Measurements from ENCODE around the gene KLF7.
"Not testable (repeated sequence)": the region's sequence is repeated elsewhere in the genome, so short reads cannot be mapped to it uniquely, and the experiment has no call there.

KLF7 gene

DNA sequence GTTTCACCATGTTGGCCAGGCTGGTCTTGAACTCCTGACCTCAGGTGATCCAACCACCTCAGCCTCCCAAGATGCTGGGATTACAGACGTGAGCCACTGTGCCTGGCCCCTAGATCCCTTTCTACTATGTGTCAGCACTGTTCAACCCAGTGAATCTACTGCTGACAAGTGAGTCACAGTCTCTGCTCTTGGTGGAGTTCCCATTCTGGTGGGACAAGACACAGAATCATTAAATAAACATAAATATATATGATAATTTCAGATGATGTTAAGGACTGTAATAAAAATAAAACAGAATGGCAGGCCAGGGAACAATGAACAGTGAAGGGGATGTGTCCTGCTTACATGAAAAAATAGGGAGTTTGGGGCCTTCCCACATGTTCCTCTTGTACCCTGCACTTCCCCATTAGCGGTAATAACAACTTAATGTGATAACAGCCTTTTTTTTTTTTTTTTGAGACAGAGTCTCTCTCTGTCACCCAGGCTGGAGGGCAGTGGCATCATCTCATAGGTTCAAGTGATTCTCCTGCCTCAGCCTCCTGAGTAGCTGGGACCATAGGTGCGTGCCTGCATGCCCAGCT, 114.3 kb downstream of the KLF7 start:
- no peak for DNase-seq

DNA sequence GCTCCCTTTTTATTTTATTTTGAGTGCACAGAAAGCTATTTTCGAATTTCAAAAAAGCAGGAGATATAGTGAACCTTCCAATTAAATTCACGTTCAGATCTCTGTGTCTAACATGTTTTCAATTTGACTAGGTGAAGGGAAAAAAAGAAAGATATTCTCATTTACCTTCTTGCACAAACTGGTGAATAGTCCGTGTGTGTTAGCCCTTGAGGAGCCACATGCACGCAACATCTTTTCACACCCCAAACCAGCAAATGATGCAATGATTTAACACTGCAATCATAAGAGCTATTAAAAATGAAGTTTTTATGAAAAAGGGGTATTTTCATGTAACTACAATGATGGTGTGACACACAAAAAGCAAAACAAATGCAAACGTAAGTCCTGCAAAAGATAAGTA, 116.6 kb downstream of the KLF7 start:
- no peak for DNase-seq

DNA sequence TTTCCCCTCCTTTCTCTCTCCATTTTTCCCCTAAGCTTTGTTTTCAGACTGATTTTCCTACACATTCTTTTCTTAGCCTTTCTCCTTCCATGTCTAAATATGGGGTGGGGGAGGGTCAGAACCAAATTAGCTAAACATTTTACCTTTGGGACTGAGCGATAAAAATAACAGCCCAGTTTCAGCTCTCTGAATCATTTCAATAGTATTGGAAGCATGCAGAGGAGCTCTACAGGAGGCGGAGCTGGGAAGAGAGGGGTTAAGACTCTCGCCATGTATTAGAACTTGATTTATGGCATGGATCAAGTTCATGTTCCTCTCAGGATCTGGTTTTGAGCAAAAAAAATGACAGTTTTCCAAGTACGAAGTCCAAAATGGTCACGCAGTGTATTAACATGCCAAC, 117.3 kb downstream of the KLF7 start:
- no peak for DNase-seq

DNA sequence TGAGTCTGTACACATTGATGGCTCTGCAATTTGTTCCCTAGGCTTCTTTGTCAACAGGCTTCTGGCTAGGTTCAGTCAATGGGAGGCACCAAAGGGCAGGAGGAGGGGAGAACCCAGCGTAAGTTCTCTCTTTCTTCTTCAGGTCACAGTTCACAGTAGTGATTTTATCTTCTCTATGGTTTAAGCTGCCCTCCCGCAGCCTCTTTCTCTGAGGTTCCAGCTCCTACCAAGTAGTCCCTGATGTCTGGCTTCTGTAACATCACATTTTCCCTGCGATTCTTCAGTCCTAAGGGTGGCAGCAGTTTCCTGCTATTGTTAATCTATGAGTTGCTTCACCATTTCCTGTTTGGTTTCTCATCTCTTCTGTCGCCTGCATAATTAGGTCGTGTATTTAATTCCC, 119.0 kb downstream of the KLF7 start:
- peak; percentile 36 for DNase-seq

DNA sequence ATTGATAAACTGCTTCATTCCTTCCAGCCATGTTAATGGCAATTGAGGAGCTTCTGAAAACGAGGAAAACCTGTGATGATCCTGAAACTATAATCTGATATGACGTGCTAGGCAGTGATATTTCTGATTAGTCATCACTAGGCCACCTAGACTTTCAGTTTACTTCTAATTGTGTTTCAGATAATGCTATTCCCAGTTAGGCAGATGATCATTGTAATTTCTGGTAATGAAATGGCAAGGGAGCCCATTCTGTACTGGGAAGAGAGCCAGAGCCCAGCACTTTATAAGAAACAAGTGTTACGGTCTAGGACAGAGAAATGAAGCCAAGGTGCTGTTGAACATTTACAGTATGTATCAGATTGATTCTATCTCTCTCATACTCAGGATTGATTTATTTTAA, 120.2 kb downstream of the KLF7 start:
- DNase-seq = no peak

DNA sequence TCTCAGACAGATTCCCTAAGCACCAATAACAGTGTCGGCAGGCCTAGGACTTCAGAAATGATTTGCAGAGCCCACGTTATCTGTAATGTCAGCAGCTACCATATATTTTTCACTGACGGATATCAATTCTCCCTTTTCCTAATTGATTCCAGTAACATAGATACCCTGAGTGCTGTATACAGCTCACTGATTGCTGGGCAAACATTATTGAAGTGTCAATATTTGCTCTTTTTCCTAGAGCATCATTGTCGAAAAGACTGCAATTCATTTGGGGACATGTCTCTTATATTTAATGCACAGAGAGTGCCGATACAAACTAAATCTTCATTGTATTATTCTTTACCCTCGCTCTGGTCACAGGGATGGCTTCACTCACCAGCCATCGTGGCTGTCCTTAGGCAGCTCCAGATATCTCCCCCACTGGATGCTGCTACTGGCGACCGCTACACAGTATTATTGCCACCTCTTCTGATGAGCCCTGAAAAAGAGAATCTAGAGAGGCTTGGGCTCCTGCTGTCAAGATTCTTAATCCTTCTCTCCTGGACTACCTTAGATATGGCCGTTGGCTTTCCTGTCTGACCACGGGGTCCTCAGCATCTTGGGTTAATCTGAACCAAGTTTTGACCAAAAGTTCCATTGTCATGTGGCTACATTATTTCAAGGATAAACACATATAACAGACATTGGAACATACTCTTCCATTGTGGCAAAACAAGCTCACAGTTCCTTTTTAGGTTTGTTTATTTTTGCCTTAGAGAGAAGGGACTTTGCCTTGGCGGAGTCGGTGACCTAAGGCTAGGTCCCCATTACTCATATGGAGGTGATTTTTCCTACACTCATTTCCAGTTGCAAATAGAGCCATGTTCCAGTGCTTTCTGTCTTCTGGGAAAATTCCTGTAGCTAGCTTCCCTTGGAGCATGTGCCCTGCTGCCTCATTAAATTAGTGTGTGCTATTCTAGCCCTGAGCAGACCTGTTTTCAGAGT, 121.1 kb downstream of the KLF7 start:
- no peak for DNase-seq

DNA sequence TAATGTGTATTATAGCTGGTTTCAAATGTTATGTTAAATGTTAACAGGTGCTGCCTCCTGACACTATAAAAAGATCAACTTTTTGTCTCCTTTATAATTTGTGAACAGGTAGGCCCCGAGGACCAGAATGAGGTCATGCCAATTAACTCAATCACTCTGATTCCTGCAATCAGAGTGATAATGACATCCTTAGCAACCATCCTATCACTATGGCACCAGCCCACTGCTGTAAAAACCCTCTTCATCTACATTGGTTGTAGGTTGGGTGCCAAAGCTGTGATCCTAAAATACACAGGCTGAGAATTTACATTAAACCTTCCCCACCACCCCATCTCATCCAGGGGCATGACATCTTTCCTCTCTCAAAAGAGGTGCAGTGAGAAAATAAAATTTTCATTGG, 122.9 kb downstream of the KLF7 start:
- no peak for DNase-seq

DNA sequence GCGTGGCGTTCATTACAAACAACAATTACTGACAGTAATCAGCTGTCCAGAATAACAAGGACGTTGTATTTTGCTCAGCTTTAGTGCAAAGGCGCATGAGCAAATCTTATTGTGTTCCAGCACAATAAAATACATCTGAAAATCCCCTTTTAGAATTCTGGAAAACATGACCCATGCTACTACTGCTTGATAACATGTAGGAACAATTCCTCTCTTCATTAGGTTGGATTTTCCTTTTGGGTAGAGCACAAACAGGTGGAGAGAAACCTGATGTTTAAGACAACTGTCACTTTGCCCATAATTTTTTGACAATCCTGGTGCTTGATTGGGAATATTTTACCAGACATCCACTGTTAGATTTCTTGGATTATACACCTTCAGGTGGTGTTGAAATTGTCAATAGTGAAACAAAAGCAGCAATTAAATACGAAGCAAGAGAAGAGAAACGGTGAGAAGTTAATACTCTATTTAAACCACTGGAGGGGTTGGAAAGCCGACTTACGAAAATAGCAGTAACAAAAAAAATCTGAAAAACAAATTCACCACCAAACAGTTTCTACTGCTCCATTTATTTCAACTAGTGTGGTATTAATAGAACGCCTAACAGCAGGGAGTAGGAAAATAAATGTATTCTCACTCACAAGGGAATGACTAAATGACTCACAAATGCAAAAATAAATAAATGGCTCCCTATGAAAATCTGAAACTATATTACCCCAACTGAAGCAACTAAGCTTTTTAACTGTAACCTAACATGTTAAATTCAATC, 123.8 kb downstream of the KLF7 start:
- DNase-seq = no peak

DNA sequence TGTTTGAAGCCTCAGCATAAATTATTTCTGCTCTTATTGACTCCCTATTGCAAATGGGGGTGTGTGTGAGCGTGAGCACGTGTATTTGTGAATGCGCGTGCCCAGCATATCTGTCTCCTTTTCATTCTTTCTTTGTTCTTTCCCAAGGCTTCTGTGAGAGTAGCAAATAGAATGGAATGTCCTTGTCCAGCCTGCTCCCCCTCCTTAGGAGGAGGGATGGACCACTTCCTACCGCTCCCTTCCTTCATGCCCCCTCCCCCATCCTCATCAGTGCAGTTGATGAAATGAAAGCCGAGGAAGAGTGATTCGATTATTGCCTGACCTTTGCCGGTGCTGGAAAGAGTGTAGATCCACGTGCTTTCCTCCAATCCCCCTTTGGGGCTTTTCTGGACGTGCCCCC, 124.5 kb downstream of the KLF7 start:
- DNase-seq = no peak

DNA sequence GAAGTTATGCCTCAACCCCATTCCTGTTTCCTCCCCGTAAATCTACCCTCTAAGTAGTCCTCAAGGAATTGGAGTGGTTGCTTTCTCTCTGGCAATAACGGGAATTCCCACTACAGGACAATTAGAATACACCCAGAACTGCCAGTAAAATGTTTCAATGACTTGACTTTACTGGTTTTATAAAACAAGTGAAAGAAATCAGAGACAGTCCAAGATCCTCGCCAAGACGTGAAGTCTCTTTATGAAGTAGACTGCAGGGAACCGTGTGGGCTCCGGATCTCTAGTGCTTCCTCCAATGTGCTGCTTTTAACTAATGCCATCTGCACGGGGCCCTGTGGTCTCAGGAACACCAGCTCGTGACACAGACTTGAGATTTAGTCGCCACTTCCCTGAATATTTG, 125.1 kb downstream of the KLF7 start:
- DNase-seq = no peak

DNA sequence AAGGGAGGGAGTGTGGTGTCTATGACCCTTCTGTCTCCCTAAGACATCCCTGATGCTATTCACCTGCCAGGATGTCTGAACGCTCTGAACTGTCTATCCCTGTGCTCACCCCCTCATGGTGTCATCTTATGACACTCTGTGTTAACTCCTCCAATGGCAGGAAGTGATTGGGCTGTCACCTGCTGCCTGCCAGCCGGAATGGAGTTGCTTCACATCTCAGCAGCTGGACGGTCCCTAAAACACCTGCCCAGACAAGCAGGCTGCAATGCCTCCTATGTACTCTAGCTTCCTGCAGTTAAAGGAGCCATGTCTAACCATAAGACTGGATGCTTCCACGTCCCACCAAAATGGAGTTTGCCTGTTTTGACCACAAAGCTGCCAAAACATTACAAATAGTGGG, 126.5 kb downstream of the KLF7 start:
- DNase-seq = no peak

DNA sequence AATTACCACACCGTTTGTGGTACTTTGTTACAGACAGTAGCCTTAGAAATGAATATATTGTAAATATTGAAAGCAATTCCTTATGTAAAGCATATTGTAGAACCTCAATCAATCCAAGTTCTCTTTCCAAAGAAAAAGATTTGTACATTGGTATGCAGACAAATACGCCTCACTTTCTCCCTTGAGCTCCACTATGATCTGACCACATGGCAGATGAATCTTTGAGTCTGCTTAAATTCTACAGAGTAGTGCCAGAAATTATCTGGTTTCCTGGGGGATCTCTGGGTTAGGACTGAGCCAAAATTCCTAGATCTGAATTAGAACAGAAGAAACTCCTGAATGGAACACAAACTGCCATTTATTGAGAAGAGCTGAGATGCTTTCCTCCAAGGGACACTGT, 127.4 kb downstream of the KLF7 start:
- no peak for DNase-seq

DNA sequence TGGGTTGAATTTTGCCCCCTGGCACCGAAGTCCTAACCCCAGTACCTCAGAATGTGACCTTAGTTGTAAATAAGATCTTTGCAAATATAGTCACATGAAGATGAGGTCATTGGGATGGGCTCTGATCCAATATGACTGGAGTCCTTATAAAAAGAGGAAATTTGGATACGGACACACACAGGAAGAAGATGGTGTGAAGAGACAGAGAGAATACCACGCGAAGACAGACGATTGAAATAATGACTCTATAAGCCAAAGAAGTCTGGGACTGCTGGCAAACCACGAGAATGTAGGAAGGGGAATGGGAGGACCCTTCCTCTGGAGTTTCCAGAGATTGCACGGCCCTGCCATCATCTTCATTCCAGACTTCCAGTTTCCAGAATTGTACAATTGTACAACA, 127.9 kb downstream of the KLF7 start:
- DNase-seq = no peak

DNA sequence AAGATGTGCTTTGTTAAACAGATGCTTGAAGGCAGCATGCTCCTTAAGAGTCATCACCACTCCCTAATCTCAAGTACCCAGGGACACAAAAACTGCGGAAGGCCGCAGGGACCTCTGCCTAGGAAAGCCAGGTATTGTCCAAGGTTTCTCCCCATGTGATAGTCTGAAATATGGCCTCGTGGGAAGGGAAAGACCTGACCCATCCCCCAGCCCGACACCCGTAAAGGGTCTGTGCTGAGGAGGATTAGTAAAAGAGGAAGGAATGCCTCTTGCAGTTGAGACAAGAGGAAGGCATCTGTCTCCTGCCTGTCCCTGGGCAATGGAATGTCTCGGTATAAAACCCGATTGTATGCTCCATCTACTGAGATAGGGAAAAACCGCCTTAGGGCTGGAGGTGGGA, 128.7 kb downstream of the KLF7 start:
- DNase-seq = not testable (repeated sequence)

DNA sequence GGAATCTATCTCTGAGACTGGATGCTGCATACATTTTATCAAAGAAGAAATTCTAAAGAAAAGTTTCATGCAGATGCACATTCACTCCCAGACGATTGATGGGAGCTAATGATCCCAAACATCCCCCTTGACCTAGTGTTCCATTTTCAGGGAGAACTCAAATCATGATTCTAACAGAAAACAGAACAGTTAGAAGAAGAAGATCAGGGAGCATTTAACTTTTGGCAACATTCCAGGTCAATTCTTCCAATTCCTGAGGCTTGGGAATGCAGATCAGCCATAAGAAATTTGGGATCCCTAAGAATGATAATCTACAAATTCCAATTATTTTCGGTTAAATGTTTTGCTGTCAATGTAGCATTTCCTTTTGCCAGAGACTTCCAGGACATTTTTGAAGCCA, 129.9 kb downstream of the KLF7 start:
- DNase-seq = no peak

DNA sequence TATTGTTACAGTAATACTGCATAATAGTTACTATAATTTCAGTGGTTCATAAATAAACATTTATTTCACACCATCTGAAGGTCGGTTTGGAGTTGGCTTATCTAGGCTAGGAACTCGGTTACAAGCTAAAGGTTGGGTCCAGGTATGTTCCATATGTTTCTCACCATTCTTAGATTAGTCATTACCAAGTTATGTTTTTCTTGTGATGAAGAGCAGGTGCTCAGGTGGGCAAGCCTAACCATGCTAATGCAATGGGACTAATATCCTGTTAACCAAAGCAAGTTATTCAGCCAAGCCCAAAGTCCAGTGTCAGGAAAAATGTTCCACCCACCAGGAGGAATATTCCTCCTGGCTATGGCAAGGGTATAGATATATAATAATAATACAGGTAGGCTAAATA, 133.3 kb downstream of the KLF7 start:
- DNase-seq = no peak

Data from CD4-positive, alpha-beta T cell treated with Interleukin-15 for 1 hour (primary cell).